ENCODE results near the gene LMO7.

The LMO7 gene

GRCh38 chr13:75801388-75801945 lies 165.3 kb downstream of the LMO7 start:
- no peak for DNase-seq (ENCODE audit: low read depth in 2 of 2)

- no peak for DNase-seq (ENCODE audit: low read depth in 2 of 2)
Observed at GRCh38 chr13:75802161-75802560, 166.0 kb downstream of the LMO7 start.

DNA sequence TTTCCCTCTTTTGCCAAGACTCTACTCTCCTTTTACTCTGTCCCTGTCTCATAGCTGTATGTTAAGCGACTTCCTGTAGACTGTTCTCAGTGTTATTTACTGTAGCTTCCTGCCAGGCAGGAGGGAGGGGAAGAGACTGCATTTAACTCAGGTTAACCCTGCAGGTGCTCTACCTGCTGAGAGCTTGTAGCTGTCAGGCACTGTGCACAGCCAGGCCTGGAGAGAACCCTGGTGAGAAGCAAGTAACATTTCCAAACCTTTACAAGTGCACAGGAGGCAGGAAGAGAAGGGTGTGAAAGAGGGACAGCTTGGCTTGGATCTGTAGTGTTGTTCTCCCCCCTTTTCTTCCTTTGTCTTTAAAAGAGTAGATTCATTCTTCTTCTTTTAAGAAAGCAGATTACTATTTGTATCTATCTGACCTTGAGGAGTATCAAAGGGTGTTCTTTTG lies 167.1 kb downstream of the LMO7 start:
- DNase-seq (ENCODE audit: low read depth in 2 of 2): peak in 1 of 2 donors; percentile 3

DNA sequence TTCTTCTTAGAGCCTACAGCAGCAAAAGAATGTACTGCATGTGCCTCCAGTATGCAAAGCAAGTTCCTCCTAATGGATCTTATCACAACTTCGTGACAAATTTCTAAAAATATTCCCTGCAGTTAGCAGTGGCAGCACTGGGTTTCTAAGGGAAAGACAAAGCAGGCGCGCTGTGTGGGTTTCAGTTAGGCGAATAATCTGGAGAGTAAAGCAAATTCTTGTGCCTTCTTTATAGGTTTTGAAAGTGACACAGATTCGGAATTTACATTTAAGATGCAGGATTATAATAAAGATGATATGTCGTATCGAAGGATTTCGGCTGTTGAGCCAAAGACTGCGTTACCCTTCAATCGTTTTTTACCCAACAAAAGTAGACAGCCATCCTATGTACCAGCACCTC lies 167.9 kb downstream of the LMO7 start:
- no peak for DNase-seq (ENCODE audit: low read depth in 2 of 2)

DNA sequence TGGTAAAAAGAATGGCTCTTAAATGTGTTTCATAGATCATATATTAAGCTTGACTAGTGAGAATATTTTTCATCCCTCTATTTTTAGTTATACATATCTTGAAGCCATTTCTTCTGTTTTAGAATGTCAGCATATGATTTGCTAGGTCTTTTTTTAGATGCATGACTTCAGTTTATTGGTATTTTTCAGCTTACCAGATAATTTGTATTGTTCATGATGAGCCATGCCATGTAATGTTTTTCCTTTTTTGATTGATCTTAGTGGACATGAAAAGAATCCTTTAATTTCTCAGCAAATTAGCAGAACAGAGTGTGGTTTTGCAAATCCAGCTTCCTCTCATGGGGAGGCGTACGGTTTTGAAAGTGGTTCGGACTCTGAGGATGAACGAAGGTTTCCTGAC lies 168.5 kb downstream of the LMO7 start:
- DNase-seq (ENCODE audit: low read depth in 2 of 2): no peak

DNA sequence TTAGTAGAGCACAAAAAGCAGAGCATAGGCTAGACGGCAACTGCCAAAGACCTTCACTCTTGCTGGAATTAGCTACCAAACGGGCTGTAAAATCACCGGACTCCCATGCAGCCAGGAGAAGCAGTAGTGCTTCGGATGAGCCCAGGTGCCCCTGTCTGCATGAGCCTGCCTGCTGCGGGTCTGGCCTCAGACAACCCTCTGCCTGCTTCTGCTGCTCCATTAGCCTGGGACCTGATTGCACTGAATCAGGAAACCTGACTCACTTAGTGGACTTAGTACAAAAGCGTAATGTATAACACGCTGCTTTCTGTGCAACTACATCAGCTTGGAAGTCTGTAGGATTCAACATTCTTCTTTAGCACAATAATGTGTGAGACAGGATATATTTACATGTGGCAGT lies 170.0 kb downstream of the LMO7 start:
- no peak for DNase-seq (ENCODE audit: low read depth in 2 of 2)

DNA sequence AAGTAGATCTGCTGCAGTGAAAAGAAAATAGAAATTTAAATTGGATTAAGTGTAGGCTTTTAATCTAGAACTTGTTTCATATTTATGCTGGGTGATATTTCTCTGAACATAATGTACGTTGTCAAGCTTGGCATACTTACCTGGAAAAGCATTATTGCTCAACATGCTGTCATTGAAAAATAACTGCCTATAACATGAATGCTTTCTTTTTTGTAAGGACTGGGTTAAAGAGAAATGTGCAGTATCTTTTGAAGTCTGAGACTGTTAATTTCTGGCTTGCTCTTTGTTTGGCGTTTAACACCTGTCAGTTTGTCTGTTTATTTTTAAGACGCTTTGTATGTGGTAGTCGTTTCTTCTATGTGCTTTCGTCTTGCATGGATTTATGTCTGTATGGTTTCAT lies 175.2 kb downstream of the LMO7 start:
- no peak for DNase-seq (ENCODE audit: low read depth in 2 of 2)

DNA sequence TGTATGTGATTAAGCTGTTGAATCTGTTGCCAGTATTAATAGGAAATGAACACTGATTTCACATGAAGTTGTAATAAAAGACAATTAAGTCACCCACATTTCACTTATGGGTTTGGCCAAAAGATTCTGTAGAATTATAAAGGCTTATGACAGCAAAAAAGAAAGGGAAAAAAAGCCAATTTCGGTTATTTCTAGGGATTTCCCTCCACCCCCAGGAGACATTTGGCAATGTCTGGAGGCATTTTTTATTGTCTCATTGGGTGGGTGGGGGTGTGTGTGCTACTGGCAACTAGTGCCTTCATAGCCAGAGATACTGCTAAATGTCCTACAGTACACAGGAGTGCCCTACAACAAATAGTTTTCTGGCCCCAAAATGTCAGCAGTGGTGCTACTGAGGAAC lies 175.7 kb downstream of the LMO7 start:
- no peak for DNase-seq (ENCODE audit: low read depth in 2 of 2)

DNA sequence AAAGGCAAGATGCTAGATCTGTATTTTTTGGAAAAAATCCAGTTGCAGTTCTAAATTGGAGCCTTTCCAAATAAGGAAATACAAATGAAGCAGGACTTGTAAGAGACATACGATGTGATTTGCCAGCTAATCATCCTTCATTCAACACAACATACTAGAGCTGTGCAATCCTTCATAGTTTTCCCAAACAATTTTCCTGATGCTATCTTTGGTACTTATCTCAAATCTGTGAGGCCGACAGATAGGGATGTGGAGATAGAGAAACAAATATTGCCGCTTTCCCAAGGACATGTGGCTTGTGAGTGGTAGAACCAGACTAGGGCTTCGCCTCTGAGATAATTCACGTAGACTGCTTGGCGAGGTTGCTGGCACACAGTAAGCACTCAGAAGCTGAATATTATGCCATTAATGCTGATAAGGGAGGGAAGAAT lies 176.6 kb downstream of the LMO7 start:
- no peak for DNase-seq (ENCODE audit: low read depth in 2 of 2)

DNA sequence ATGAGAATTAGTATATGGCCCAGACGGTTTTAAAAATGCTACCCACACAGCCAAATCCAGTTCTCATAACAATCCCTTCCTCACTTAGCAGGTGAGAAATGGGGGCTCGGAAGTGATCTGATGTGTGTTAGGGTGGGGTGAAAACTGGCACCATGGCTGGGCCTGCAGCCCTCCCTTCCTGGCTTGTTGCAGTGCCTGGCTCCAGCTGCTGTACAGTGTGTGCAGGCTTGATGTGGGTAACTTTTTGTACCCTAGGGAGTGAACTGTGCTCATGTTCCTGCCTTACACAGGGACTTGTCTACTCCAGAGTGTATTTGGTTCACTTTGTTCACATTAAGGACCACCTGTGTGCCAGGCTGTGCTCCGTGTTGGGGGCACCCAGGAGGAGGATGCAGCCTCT lies 177.2 kb downstream of the LMO7 start:
- no peak for DNase-seq (ENCODE audit: low read depth in 2 of 2)

- no peak for DNase-seq (ENCODE audit: low read depth in 2 of 2)
Observed at GRCh38 chr13:75818179-75818967, 182.2 kb downstream of the LMO7 start.

DNA sequence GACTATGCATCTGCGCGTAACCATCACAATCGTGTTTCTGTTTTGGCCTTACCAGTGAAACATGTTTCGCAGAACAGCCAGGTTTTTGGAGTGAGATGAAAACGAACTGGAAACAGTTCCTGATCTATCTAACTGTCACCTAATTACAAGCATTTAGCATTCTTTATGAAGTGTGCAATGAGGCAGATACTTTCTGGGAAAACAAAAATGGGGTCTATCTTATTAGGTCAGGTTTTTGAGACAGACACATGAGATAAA lies 182.8 kb downstream of the LMO7 start:
- DNase-seq (ENCODE audit: low read depth in 2 of 2): no peak

GRCh38 chr13:75825161-75825560 lies 189.0 kb downstream of the LMO7 start:
- DNase-seq (ENCODE audit: low read depth in 2 of 2): no peak

- DNase-seq (ENCODE audit: low read depth in 2 of 2): no peak
Observed at GRCh38 chr13:75825594-75825993, 189.5 kb downstream of the LMO7 start.

GRCh38 chr13:75826391-75826790 lies 190.3 kb downstream of the LMO7 start:
- no peak for DNase-seq (ENCODE audit: low read depth in 2 of 2)

- DNase-seq (ENCODE audit: low read depth in 2 of 2): no peak
Observed at GRCh38 chr13:75829830-75830229, 193.7 kb downstream of the LMO7 start.

- no peak for DNase-seq (ENCODE audit: low read depth in 2 of 2)
Observed at GRCh38 chr13:75830842-75831241, 194.7 kb downstream of the LMO7 start.

GRCh38 chr13:75831389-75831788 lies 195.3 kb downstream of the LMO7 start:
- DNase-seq (ENCODE audit: low read depth in 2 of 2): no peak

DNA sequence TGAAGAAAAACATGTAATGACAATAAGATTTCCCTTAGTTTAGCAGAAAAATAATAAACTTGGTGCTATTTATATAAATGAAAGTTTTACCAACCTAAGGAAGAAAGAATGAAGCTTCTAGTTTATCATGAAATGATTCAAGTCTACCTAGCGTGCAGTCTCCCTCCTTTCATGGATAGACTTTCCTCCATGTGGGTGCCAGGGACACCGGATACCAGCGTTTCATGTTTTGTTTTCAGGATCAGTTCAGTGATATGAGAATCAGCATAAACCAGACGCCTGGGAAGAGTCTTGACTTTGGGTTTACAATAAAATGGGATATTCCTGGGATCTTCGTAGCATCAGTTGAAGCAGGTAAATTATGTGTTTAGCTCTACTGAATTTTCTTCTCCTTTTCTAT lies 196.7 kb downstream of the LMO7 start:
- no peak for DNase-seq (ENCODE audit: low read depth in 2 of 2)

GRCh38 chr13:75836441-75836840 lies 200.3 kb downstream of the LMO7 start:
- DNase-seq (ENCODE audit: low read depth in 2 of 2): no peak

- no peak for DNase-seq (ENCODE audit: low read depth in 2 of 2)
Observed at GRCh38 chr13:75838366-75839005, 202.4 kb downstream of the LMO7 start.

GRCh38 chr13:75839406-75839805 lies 203.3 kb downstream of the LMO7 start:
- no peak for DNase-seq (ENCODE audit: low read depth in 2 of 2)

GRCh38 chr13:75841905-75842304 lies 205.8 kb downstream of the LMO7 start:
- no peak for DNase-seq (ENCODE audit: low read depth in 2 of 2)
